AG04450 (cell line): Measurements from ENCODE around the gene CHST13. TPM values are rescaled to one million over a fixed set of nuclear protein-coding genes. Genes with fewer than 3 reads are reported as not detected.

Experiments
- CTCF ChIA-PET: fragments of 300-600, 350-600 bp; formaldehyde crosslinking; extraction: SDS; loops from one replicate; lab custom pipeline; 2022; ENCODE audit warnings: antibody characterized with exemption, inconsistent platforms; lab: Charles Lee
- POLR2A ChIA-PET: fragments of 350-600 bp; formaldehyde crosslinking; extraction: SDS; loops from one replicate; lab custom pipeline; 2021; ENCODE audit warnings: antibody characterized with exemption, inconsistent platforms; lab: Yijun Ruan, JAX
- DNase-seq: peaks from one replicate; pipeline ENCODE4 v3.0.0-alpha.2; 2011; ENCODE audit warnings: low read depth, low spot score
- H3K27ac ChIP-seq: one replicate; pipeline ENCODE4 v1.5.1; 2012; ENCODE audit warnings: low read depth, low read length, control low read depth
- H3K27me3 ChIP-seq: one replicate; pipeline ENCODE4 v1.6.0; 2012; ENCODE audit warnings: low read length; ENCODE audit not compliant: control insufficient read depth, insufficient read depth
- H3K4me3 ChIP-seq: 2 replicates; pipeline ENCODE4 v1.5.1; 2011; ENCODE audit warnings: mild to moderate bottlenecking, low read depth, low read length, control low read depth
- H3K9me3 ChIP-seq: 2 replicates; pipeline ENCODE4 v1.5.1; 2012; ENCODE audit warnings: low read length; ENCODE audit not compliant: control insufficient read depth, insufficient read depth
- polyA plus RNA-seq: library from polyadenylated mRNA; depleted of rRNA; stranded (reverse); fragments of >200 nt; gene quantifications from 2 replicates; pipeline ENCODE4 v1.2.3, GENCODE V29; 2011
- TF ChIP-seq, protein P1 (sequence below): IDR thresholded peaks from 2 replicates; pipeline ENCODE4 v1.5.1; 2011; ENCODE audit warnings: low read depth, low read length, control low read depth, inconsistent platforms

Gene CHST13
- polyA plus RNA-seq, 1 experiment = not detected

DNA sequence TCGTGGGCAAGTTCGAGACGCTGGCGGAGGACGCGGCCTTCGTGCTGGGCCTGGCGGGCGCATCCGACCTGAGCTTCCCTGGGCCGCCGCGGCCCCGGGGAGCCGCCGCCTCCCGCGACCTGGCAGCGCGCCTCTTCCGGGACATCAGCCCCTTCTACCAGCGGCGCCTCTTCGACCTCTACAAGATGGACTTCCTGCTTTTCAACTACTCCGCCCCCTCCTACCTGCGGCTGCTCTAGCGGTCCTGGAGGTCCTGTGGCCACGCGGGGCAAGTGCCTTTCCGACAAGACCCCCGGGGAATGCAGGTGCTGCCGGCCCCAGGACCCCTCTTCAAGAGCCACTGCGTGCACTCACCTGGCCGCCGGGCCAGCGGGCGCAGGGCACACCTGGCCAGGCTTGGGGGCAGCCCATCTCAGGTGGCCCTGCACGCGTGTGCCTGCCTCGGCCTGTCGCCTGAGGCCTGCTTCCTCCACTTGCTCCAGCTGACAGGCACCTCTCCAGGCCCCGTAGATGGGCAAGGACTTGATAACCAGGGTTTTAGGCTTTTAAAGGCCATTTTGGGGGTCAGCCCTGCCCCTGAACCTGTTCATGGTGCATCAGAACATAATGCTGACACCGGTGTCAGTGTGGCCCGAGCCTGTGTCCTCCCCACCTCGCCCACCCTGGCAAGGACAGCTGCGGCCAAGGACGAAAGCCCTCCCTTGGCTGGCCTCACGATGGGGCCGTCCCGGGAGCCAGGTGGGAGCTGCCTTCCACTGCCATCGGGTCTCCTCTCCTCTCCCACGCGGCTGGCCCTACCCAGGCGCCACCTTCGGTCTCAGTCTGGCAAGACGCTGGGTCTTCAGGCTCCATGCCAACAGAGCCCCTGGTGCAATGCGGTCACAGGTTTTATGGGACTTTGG lies 18.6 kb downstream of the CHST13 start:
- DNase-seq = no peak
- Histone ChIP-seq H3K27me3 (peaks cover 27% of the 10 kb centered on the region), H3K4me3 (no peak overlapping the region), H3K27ac (no peak overlapping the region), H3K9me3 (peaks cover 14% of the 10 kb centered on the region; the same call in 1 of the 2 replicates)
- POLR2A ChIA-PET = no interaction called here
- TF ChIP-seq, protein P1, sequence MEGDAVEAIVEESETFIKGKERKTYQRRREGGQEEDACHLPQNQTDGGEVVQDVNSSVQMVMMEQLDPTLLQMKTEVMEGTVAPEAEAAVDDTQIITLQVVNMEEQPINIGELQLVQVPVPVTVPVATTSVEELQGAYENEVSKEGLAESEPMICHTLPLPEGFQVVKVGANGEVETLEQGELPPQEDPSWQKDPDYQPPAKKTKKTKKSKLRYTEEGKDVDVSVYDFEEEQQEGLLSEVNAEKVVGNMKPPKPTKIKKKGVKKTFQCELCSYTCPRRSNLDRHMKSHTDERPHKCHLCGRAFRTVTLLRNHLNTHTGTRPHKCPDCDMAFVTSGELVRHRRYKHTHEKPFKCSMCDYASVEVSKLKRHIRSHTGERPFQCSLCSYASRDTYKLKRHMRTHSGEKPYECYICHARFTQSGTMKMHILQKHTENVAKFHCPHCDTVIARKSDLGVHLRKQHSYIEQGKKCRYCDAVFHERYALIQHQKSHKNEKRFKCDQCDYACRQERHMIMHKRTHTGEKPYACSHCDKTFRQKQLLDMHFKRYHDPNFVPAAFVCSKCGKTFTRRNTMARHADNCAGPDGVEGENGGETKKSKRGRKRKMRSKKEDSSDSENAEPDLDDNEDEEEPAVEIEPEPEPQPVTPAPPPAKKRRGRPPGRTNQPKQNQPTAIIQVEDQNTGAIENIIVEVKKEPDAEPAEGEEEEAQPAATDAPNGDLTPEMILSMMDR = no peak
- CTCF ChIA-PET = interaction anchor here (0.9 kb wide), 1 partner anchor 20 kb away, joined by 3 read pairs; no protein-coding TSS in a partner anchor

DNA sequence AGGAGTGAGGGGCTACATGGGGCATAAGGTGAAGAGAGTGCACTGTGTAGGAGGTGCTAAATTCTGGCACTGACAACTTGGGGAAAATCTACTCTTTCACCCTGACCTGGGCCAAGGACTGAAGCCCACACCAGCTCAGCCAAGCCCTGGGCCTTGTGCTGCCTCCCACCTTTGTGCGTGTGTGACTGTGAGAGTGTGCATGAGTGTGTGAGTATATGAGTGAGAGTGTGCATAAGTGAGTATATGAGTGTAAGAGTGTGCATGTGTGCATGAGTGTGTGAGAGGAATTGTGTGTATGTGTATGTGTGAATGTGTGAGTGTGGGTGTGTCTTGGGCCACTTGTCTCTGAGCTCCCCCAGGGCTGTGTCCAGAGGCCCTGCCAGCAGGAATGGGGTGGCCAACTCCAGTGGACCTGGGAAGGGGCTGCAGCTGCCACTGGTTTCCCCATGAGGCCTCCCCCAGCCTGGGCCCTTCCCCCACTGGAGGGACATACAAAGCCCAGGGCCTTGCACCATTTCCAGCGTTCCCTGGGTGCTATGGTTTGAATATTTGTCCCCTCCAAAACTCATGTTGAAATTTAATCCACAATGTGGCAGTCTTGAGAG lies 19.6 kb downstream of the CHST13 start:
- no peak for DNase-seq
- POLR2A ChIA-PET = no interaction called here
- peaks cover 14% of the 10 kb centered on the region; the same call in 1 of the 2 replicates for H3K9me3 ChIP-seq
- CTCF ChIA-PET = interaction anchor here (0.9 to 1.0 kb wide), 2 partner anchors 21 kb away, joined by 3 read pairs; no protein-coding TSS in a partner anchor
- H3K27me3 ChIP-seq = peaks cover 26% of the 10 kb centered on the region
- H3K27ac ChIP-seq = no peak overlapping the region
- H3K4me3 ChIP-seq = no peak overlapping the region
- TF ChIP-seq, protein P1 = no peak

DNA sequence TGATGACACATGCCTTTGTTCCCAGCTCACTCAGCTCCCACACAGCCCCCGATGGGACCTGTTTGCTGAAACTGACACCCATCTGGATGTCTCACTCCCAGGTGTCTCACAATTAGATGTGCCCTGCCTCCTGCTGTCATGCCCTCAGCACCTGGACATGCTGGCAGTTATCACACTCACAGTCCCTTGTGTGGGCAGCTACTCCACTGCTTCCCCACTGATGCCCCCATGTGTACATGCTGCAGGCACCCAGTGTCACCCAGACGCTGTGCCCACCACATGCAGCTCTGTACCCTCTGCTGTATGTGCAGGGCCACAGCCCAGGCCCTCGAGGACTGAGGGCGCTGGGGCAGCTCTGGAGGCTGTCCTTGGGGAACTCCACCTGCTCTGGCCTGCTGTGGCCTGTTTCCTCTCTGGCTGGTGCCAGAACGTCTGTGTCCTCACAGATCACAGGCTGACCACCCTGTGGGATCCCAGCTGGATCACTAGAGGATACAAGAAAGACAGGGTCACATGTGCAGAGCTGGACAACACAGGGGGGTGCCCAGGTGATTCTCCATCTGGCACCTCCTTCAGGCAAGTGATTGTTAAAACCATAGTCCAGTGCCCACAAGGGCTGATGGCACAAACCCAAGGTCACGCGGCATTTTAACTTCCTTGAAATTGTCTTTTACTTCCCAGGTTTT lies 20.8 kb downstream of the CHST13 start:
- Histone ChIP-seq H3K27ac (no peak overlapping the region), H3K9me3 (peaks cover 14% of the 10 kb centered on the region; the same call in 1 of the 2 replicates), H3K27me3 (peaks cover 33% of the 10 kb centered on the region), H3K4me3 (no peak overlapping the region)
- DNase-seq = no peak
- TF ChIP-seq, protein P1 = no peak
- POLR2A ChIA-PET = no interaction called here
- CTCF ChIA-PET = interaction anchor here (1.0 kb wide), 1 partner anchor 22 kb away, joined by 3 read pairs; no protein-coding TSS in a partner anchor

DNA sequence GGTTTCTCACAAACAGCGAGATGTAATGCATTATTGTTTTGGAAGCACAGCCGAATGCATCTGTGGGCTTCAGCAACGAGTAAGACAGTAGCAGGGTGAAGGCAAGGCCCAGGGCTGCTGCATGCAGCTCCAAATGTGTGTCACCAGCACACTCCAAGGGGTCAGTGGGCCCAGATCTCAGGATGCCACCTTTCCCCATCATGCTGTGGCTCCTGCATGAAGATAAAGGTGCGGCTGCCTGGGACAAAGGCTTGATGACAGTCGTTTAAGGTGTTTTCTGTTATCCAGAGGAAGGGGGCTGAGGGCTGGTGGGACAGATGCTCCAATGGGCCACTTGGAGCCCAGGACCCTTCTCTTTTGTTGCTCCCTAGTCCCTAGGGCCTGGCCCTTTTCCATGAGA lies 21.6 kb downstream of the CHST13 start:
- H3K27ac ChIP-seq = no peak overlapping the region
- ChIA-PET POLR2A (no interaction called here), CTCF (no interaction called here)

More for the DNA sequence above, 21.6 kb downstream of the CHST13 start:
- DNase-seq = no peak
- peaks cover 14% of the 10 kb centered on the region; the same call in 1 of the 2 replicates for H3K9me3 ChIP-seq
- TF ChIP-seq, protein P1 = no peak
- H3K4me3 ChIP-seq = no peak overlapping the region
- H3K27me3 ChIP-seq = peaks cover 36% of the 10 kb centered on the region
